HCEC 1CT (cell line): ENCODE results near the gene PCNX4.

Source experiments
- DNase-seq: peaks from one replicate; pipeline ENCODE4 v3.0.0-alpha.2; 2017

Gene PCNX4

GRCh38 chr14:60106339-60106738 lies 14.6 kb downstream of the PCNX4 start:
- DNase-seq, result peak; percentile 81

DNA sequence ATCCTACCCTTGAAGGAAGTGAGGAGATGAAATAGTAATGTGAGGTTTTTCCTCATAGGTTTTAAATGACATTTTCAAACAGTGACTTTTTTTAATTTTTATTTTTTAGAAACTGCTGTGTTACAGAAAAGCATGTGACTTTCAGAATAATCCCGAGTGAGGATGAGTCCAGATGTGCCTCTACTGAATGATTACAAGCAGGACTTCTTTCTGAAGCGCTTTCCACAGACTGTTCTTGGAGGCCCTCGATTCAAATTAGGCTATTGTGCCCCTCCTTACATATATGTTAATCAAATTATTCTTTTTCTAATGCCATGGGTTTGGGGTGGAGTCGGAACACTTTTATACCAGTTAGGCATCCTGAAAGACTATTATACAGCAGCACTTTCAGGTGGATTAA lies 15.8 kb downstream of the PCNX4 start:
- no peak for DNase-seq

GRCh38 chr14:60111732-60112131 lies 20.0 kb downstream of the PCNX4 start:
- DNase-seq, result no peak

- no peak for DNase-seq
These were observed 23.2 kb downstream of the PCNX4 start for GRCh38 chr14:60114881-60115280.

DNA sequence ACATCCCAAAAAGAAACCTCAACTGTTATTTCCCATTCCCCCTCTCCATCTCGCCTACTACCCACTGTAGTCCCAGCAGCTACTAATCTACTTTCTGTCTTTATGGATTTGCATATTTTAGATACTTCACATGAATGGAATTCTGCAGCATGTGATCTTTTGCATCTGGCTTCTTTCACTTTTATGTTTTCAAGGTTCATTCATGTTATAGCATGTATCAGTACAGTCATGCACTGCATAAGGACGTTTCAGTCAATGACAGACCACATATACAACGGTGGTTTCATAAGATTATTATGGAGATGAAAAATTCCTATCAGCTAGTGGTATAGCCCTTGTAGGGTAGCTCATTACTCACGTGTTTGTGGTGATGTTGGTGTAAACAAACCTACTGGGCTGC lies 24.5 kb downstream of the PCNX4 start:
- DNase-seq, result peak; percentile 43

DNA sequence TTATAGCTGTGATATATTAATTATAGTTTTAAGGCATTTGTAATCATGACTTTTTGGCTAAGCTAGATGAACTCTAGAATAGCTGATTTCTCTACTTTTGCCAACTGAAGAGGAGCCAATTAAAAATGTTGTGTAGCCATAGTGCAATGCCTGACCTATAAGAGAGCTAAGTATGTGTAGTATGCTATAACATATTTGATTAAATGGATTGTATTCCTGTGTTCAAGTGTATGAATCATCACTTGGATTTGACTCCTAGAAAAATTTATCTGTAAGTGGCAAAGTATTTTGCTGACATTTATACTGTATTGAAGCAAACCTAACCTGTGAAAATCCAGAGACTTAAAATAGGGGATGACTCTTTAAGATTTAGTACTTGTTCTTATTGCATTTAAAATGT lies 34.2 kb downstream of the PCNX4 start:
- DNase-seq, result no peak

- DNase-seq, result no peak
These were observed 41.8 kb downstream of the PCNX4 start for GRCh38 chr14:60133487-60133886.

- no peak for DNase-seq
These were observed 43.0 kb downstream of the PCNX4 start for GRCh38 chr14:60134702-60135101.

DNA sequence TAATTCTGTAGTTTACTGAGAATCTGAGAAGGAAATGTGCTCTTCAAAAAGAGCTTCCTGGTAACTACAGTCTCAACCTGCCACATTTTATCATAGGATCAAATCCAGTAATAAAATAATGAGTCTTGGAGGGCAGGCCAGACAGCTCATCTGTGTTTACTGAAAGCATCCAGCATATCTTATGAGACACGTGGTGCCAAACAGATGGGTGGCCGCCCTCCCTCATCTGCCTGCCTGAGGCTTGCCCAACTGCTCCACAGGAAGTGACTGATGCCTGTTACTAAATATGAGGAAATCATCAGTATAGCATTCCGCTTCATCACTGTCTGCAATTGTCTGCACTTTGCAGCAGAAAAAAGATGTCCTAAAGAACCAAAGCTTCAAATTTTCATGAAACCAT lies 60.0 kb downstream of the PCNX4 start:
- DNase-seq, result peak; percentile 95

DNA sequence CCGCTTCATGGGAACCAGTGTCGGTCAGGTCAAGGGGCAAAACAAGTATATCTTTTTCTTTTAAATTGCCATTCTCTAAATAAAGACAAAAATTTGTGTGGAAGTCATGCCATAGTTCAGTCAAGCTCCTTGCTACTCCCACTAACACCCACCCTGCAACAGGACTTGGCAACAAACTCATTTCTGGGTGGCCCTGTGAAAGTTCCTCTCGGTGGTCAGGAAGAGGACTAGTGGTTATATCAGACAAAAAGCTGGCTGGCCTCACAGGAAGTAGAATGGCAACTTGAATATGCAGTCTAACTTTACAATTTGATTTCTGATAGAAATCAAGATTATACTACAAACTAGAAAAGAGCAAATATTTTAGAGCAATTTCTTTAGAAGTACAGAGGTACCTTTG lies 62.3 kb downstream of the PCNX4 start:
- no peak for DNase-seq

DNA sequence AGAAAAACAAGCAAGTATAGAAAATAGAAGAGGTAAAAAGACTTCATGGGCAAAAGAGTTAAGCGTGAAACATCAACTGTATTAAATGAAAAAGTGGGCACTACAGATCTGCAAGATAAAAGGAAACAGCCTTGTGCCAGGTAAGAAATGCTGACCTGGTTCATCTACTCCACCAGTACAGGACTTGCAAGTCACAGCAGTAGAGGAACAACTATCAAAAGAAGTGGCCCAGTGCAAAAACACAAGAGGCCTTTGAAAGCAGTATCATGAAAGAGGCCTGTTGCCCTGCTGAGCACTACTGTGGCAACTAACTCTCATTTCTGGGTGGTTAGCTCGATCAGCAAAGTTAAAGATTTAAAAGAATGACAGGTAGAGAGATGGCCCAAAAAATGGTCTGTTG lies 62.9 kb downstream of the PCNX4 start:
- no peak for DNase-seq

DNA sequence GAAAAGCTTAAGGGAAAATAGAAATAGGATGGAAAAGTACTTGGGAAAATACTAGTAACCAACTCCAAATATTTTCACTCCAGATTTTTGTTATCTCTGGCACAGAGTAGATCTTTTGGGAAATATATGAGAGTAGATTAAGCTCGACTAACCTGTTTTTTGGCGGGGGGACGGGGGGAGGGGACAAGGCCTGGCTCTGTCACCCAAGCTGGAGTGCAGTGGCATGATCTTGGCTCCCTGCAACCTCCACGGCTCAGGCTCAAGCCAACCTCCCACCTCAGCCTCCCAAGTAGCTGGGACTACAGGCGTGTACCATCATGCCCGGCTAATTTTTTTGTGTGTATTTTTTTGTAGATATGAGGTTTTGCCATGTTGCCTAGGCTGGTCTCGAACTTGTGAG lies 68.7 kb downstream of the PCNX4 start:
- DNase-seq, result no peak

- DNase-seq, result peak; percentile 47
These were observed 69.7 kb downstream of the PCNX4 start for GRCh38 chr14:60161196-60162107.

GRCh38 chr14:60163693-60164092 lies 72.0 kb downstream of the PCNX4 start:
- DNase-seq, result no peak

- no peak for DNase-seq
These were observed 72.6 kb downstream of the PCNX4 start for GRCh38 chr14:60164404-60164711.

DNA sequence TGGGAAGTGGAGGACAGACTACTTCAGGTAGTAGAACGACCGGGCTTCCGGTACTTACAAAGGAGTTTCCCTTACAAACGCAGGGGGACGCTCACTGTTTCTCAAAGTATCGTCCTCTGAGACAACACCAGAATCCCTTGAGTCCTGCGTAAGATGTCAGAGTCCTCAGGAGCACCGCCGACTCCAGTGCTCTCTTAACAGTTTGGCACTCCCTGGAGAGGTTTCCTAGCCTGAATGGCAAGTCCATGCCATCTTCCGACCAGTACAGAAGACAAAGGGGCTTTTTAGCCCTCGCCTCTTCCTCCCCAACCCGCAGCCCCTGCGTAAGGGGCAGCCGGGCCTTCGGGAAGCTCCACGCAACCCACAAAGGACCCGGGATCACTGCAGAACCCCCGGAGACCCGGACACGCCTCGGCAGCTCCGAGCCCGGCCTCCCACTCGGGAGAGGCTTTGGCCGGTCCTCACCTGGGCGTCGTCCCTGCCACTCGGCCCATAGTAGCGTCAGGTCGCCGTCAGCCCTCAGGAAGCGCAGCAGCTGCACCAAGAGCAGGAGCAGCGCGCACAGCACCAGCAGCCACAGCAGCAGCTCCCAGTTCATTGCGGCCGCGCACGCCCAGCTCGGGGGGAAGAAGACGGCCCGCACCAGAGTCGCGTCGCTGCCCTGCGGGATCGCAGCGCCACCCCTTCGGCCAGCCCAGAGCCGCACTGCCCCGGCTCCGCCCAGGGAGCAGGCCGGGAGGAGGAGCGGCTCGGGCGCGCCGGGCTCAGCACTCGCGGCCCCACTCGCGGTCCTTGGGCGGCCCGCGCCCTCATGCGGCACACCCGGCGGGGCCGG lies 73.2 kb downstream of the PCNX4 start, which contains the start of gene DHRS7:
Gene DHRS7 (minus strand): TSS at position 687 of the 835 bp plus-strand sequence. CDS start 89 bp downstream, at position 598.
- peak; percentile 81 for DNase-seq

DNA sequence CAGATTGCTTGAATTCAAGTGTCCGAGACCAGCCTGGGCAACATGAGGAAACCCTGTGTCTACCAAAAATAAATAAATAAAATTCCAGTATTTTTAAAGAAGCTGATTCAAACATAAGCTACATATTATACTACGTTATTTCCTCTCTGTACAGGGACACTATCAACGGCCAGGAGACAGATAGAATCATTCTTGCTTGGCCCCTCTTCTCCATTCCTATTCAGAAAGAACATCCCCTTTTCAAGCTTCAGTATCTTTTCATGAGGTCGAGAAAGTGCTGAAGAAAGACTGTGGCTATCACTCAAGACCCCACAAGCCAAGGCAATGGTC lies 73.8 kb downstream of the PCNX4 start:
- DNase-seq, result no peak

GRCh38 chr14:60166142-60166541 lies 74.4 kb downstream of the PCNX4 start:
- DNase-seq, result no peak

- DNase-seq, result no peak
These were observed 78.0 kb downstream of the PCNX4 start for GRCh38 chr14:60169722-60170121.

DNA sequence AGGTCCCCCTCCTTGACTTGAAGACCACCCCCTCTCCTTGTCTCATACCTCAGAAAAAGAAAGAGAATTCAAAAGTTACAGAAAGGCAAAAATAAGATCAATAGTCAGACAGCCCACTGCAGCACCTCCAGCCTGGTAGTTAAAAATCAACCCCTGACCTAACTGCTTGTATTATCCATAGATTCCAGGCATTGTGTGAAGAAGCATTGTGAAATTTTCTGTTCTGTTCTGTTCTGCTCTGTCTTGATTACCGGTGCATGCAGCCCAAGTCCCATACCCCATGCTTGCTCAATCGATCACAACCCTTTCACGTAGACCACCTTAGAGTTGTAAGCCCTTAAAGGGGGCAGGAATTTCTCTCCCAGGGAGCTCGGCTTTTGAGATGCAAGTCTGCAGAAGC lies 79.2 kb downstream of the PCNX4 start:
- DNase-seq, result no peak

GRCh38 chr14:60171690-60172089 lies 80.0 kb downstream of the PCNX4 start:
- DNase-seq, result no peak

DNA sequence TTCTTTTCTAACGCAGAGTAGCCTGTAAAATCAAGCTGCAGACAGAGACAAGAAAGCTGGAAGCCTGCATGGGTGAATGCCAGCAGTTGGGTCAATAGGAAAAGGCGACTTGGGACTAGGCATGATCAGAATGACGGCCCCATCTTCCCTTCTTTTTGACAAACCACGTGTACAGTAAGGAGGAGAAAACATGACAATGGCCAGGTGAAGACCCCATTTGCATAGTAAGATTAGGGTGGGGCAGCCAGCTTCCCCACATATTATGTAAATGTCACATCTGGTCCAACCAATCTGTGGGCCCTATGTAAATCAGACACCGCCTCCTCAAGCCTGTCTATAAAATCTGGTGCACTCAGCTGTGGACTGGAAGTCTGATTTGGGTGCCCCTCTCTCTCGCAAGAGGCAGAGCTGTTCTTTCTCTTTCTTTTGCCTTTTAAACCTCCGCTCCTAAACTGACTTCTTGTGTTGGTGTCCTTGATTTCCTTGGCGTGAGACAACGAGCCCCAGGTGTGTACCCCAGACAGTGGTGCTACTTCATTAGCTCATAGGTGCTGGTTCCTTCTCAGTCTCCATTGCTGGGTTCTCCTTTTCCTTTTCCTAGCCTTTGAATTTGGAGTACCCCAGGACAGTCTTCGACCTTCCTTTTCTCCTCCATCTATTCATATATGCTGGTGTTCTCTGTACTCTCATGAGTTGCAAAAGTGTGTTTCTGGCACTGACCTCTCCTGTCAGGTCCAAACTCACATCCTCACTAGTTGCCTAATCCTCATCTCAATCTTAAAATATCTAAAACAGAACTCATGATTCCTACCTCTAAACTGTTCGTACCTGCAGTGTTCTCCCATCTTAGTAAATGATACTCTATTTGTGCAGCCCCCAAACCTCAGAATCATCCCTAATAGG lies 82.9 kb downstream of the PCNX4 start:
- DNase-seq, result no peak

DNA sequence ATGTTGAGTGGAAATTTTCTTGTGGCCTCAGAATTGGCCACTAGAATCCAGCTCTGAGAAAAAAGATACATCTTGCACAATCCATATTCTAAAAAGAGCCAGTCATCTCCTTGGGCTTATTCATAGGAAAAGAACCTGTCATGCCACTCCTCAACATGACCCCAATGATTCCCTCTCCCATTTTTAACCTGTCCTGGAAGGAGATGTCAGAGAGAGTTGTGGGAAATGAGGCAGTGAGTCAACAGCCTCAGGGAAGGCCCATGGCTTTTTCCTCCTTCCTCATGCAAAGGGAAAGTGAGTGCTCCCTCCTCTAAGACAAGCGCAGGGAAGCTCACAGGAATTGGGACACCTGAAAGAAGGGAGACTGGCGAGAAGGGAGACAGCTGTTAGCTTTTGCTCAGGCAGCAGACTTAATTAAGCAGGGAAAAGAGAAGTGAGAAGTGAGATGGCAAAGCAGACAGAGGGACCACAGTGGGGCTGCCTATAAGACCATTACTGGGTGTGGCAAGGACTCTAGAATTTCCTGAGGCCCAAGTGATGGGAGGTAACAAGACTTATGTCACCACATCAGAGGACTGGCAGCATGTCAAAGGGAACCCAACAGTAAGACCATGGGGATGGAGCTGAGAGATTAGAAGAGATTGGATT lies 83.7 kb downstream of the PCNX4 start:
- DNase-seq, result no peak
